WTC11 (cell line): ENCODE results near the gene HPN.

Experiments used
- CTCF ChIP-seq: fragments of 200-600 bp; IDR thresholded peaks from 2 replicates; pipeline ENCODE4 v1.8.0; 2022; ENCODE audit warnings: antibody characterized with exemption
- FOXJ3 ChIP-seq: sonication (generic); formaldehyde crosslinking; IDR thresholded peaks from 2 replicates; pipeline ENCODE4 v1.9.0; 2021; ENCODE audit warnings: missing genetic modification reagents, mild to moderate bottlenecking, borderline replicate concordance
- KAT7 ChIP-seq: sonication (generic); formaldehyde crosslinking; IDR thresholded peaks from 2 replicates; pipeline ENCODE4 v1.8.1; 2023; ENCODE audit warnings: missing genetic modification reagents, mild to moderate bottlenecking, borderline replicate concordance
- MAX ChIP-seq: sonication (generic); formaldehyde crosslinking; IDR thresholded peaks from 2 replicates; pipeline ENCODE4 v1.8.0; 2022; ENCODE audit warnings: mild to moderate bottlenecking, missing genetic modification reagents
- MXD4 ChIP-seq: fragments of 250-450 bp; sonication (Bioruptor Pico); IDR thresholded peaks from 2 replicates; pipeline ENCODE4 v1.8.0; 2021; ENCODE audit warnings: mild to moderate bottlenecking, moderate library complexity, borderline replicate concordance
- ZNF396 ChIP-seq: fragments of 250-450 bp; sonication (Bioruptor Pico); IDR thresholded peaks from 2 replicates; pipeline ENCODE4 v1.8.0; 2021; ENCODE audit warnings: mild to moderate bottlenecking, moderate library complexity, borderline replicate concordance

GRCh38 chr19:35013041-35013819, 28.3 kb upstream of the HPN start:
- TF ChIP-seq KAT7 (CRISPR knock-in tag) (no peak), MXD4 (no peak), CTCF (peak; percentile 98), MAX (CRISPR knock-in tag) (no peak), FOXJ3 (no peak), ZNF396 (CRISPR knock-in tag) (no peak)
